Inflammatory macrophage treated with lipopolysaccharide for 4 hours (primary cell): ENCODE data around the gene LINGO1.

ENCODE experiments used
- DNase-seq: peaks from one replicate; pipeline ENCODE4 v3.0.0-alpha.2; 2020

Gene LINGO1

GRCh38 chr15:77654975-77655374, 22.3 kb upstream of the LINGO1 start:
- no peak for DNase-seq

GRCh38 chr15:77653832-77654480, 21.2 kb upstream of the LINGO1 start:
- DNase-seq: no peak

- peak; percentile 15 for DNase-seq
Observed at GRCh38 chr15:77650265-77650664, 17.6 kb upstream of the LINGO1 start.

GRCh38 chr15:77649610-77650009, 16.9 kb upstream of the LINGO1 start:
- no peak for DNase-seq

- DNase-seq: no peak
Observed at GRCh38 chr15:77649017-77649416, 16.3 kb upstream of the LINGO1 start.

- no peak for DNase-seq
Observed at GRCh38 chr15:77647961-77648360, 15.2 kb upstream of the LINGO1 start.

GRCh38 chr15:77646104-77646694, 13.5 kb upstream of the LINGO1 start:
- no peak for DNase-seq

GRCh38 chr15:77645602-77646001, 12.9 kb upstream of the LINGO1 start:
- DNase-seq: no peak

GRCh38 chr15:77644543-77645247, 12.0 kb upstream of the LINGO1 start:
- DNase-seq: no peak

GRCh38 chr15:77643764-77644163, 11.1 kb upstream of the LINGO1 start:
- DNase-seq: no peak

- no peak for DNase-seq
Observed at GRCh38 chr15:77642793-77643430, 10.2 kb upstream of the LINGO1 start.

GRCh38 chr15:77641999-77642398, 9.3 kb upstream of the LINGO1 start:
- DNase-seq: no peak

- DNase-seq: no peak
Observed at GRCh38 chr15:77640615-77641014, 7.9 kb upstream of the LINGO1 start.

GRCh38 chr15:77639431-77639830, 6.7 kb upstream of the LINGO1 start:
- DNase-seq: no peak

GRCh38 chr15:77637851-77638692, 5.4 kb upstream of the LINGO1 start:
- no peak for DNase-seq

- DNase-seq: no peak
Observed at GRCh38 chr15:77636209-77636608, 3.5 kb upstream of the LINGO1 start.

- DNase-seq: peak; percentile 70
Observed at GRCh38 chr15:77634266-77634962, 1.7 kb upstream of the LINGO1 start.

GRCh38 chr15:77633913-77634265, 1.2 kb upstream of the LINGO1 start:
- DNase-seq: no peak

GRCh38 chr15:77633134-77633912, 611 bp upstream of the LINGO1 start:
- DNase-seq: peak; percentile 84

GRCh38 chr15:77631745-77632533, 773 bp downstream of the LINGO1 start:
- DNase-seq: no peak
